SK-N-SH treated with all-trans-retinoic acid at 6 μM for 48 hours (cell line): Measurements from ENCODE around the gene SMPD1.

Experiments
- ATAC-seq: fragments of 200-7000 bp; cut with Tn5 transposase; 3 replicates; pipeline ENCODE4 v1.9.1; 2020; ENCODE audit warnings: mild to moderate bottlenecking, moderate library complexity
- ARNTL ChIP-seq: fragments of 450-650 bp; formaldehyde crosslinking; IDR thresholded peaks from 2 replicates; pipeline ENCODE4 v1.5.0; 2020; ENCODE audit warnings: low read depth, mild to moderate bottlenecking, moderate library complexity, borderline replicate concordance
- BACH2 ChIP-seq: fragments of 250-450 bp; sonication (Bioruptor Pico); IDR thresholded peaks from 2 replicates; pipeline ENCODE4 v1.9.0; 2021; ENCODE audit warnings: mild to moderate bottlenecking, borderline replicate concordance
- CREB5 ChIP-seq: fragments of 250-450 bp; sonication (Bioruptor Pico); IDR thresholded peaks from 2 replicates; pipeline ENCODE4 v1.5.1; 2020; ENCODE audit warnings: low read depth, mild to moderate bottlenecking, moderate library complexity
- CSDC2 ChIP-seq: fragments of 250-450 bp; sonication (Bioruptor Pico); IDR thresholded peaks from 2 replicates; pipeline ENCODE4 v1.5.0; 2020; ENCODE audit warnings: mild to moderate bottlenecking, moderate library complexity
- CSRNP3 ChIP-seq: fragments of 250-450 bp; sonication (Bioruptor Pico); IDR thresholded peaks from 2 replicates; pipeline ENCODE4 v1.5.1; 2021; ENCODE audit warnings: mild to moderate bottlenecking, moderate library complexity
- ESRRG ChIP-seq: fragments of 250-450 bp; sonication (Bioruptor Pico); IDR thresholded peaks from 2 replicates; pipeline ENCODE4 v1.6.1; 2021; ENCODE audit warnings: mild to moderate bottlenecking
- GLIS3 ChIP-seq: fragments of 250-450 bp; sonication (Bioruptor Pico); IDR thresholded peaks from 2 replicates; pipeline ENCODE4 v1.5.0; 2020; ENCODE audit warnings: mild to moderate bottlenecking, moderate library complexity
- OSR1 ChIP-seq: fragments of 250-450 bp; sonication (Bioruptor Pico); IDR thresholded peaks from 2 replicates; pipeline ENCODE4 v1.8.0; 2022; ENCODE audit warnings: moderate library complexity, mild to moderate bottlenecking, inconsistent platforms
- PATZ1 ChIP-seq: fragments of 250-450 bp; sonication (Bioruptor Pico); IDR thresholded peaks from 2 replicates; pipeline ENCODE4 v1.8.0; 2020; ENCODE audit warnings: mild to moderate bottlenecking, moderate library complexity, borderline replicate concordance
- POU6F1 ChIP-seq: fragments of 250-450 bp; sonication (Bioruptor Pico); IDR thresholded peaks from 2 replicates; pipeline ENCODE4 v1.8.0; 2021; ENCODE audit warnings: low read depth, mild to moderate bottlenecking, moderate library complexity, borderline replicate concordance
- PPARA ChIP-seq: fragments of 250-450 bp; sonication (Bioruptor Pico); IDR thresholded peaks from 2 replicates; pipeline ENCODE4 v1.5.0; 2020; ENCODE audit warnings: mild to moderate bottlenecking, borderline replicate concordance
- SNAI2 ChIP-seq: fragments of 250-450 bp; sonication (Bioruptor Pico); IDR thresholded peaks from 2 replicates; pipeline ENCODE4 v1.5.0; 2020; ENCODE audit warnings: mild to moderate bottlenecking, moderate library complexity
- TCF4 ChIP-seq: fragments of 250-450 bp; sonication (Bioruptor Pico); IDR thresholded peaks from 2 replicates; pipeline ENCODE4 v1.8.0; 2021; ENCODE audit warnings: mild to moderate bottlenecking, moderate library complexity, borderline replicate concordance
- TOX ChIP-seq: fragments of 250-450 bp; sonication (Bioruptor Pico); IDR thresholded peaks from 2 replicates; pipeline ENCODE4 v1.8.0; 2021; ENCODE audit warnings: mild to moderate bottlenecking, moderate library complexity, borderline replicate concordance
- TSHZ2 ChIP-seq: fragments of 250-450 bp; sonication (Bioruptor Pico); IDR thresholded peaks from 2 replicates; pipeline ENCODE4 v1.5.0; 2020; ENCODE audit warnings: mild to moderate bottlenecking, moderate library complexity
- ZC3H10 ChIP-seq: fragments of 250-450 bp; sonication (Bioruptor Pico); IDR thresholded peaks from 2 replicates; pipeline ENCODE4 v1.5.1; 2021; ENCODE audit warnings: mild to moderate bottlenecking, moderate library complexity
- ZFP3 ChIP-seq: fragments of 250-450 bp; sonication (Bioruptor Pico); IDR thresholded peaks from 2 replicates; pipeline ENCODE4 v1.5.0; 2020; ENCODE audit warnings: mild to moderate bottlenecking, moderate library complexity
- ZFP30 ChIP-seq: fragments of 450-650 bp; formaldehyde crosslinking; IDR thresholded peaks from 2 replicates; pipeline ENCODE4 v1.5.0; 2022; ENCODE audit warnings: mild to moderate bottlenecking, moderate library complexity
- ZNF70 ChIP-seq: fragments of 450-650 bp; formaldehyde crosslinking; IDR thresholded peaks from 2 replicates; pipeline ENCODE4 v1.5.0; 2020; ENCODE audit warnings: mild to moderate bottlenecking, moderate library complexity
- ZNF8 ChIP-seq: fragments of 450-650 bp; formaldehyde crosslinking; IDR thresholded peaks from 2 replicates; pipeline ENCODE4 v1.5.0; 2020; ENCODE audit warnings: mild to moderate bottlenecking, moderate library complexity

Gene SMPD1

GRCh38 chr11:6413791-6414201 lies 23.5 kb downstream of the SMPD1 start:
- no peak for TF ChIP-seq ZC3H10 (CRISPR knock-in tag)
- no peak for TF ChIP-seq ZFP30 (CRISPR knock-in tag)
- TF ChIP-seq PATZ1 (CRISPR knock-in tag) = no peak
- TF ChIP-seq CSDC2 (CRISPR knock-in tag) = no peak
- no peak for TF ChIP-seq PPARA
- no peak for TF ChIP-seq ARNTL (CRISPR knock-in tag)
- TF ChIP-seq TOX (CRISPR knock-in tag) = no peak
- TF ChIP-seq CREB5 (CRISPR knock-in tag) = no peak
- TF ChIP-seq TSHZ2 (CRISPR knock-in tag) = no peak
- TF ChIP-seq CSRNP3 (CRISPR knock-in tag) = no peak
- no peak for TF ChIP-seq GLIS3 (CRISPR knock-in tag)
- TF ChIP-seq TCF4 (CRISPR knock-in tag) = no peak
- no peak for TF ChIP-seq ZFP3 (CRISPR knock-in tag)
- TF ChIP-seq SNAI2 (CRISPR knock-in tag) = no peak
- no peak for TF ChIP-seq BACH2 (CRISPR knock-in tag)
- TF ChIP-seq OSR1 (CRISPR knock-in tag) = no peak
- no peak for ATAC-seq

GRCh38 chr11:6414874-6415328 lies 24.6 kb downstream of the SMPD1 start:
- no peak for ATAC-seq
- TF ChIP-seq ZC3H10 (CRISPR knock-in tag) (no peak), CSRNP3 (CRISPR knock-in tag) (no peak), ZNF70 (no peak), ZNF8 (CRISPR knock-in tag) (no peak), POU6F1 (no peak), TOX (CRISPR knock-in tag) (no peak), BACH2 (CRISPR knock-in tag) (no peak), PATZ1 (CRISPR knock-in tag) (no peak), ESRRG (CRISPR knock-in tag) (no peak)
- TF ChIP-seq, all 23 proteins: peak for 0
